Neutrophil (primary cell): ENCODE results near the gene RAI1.
"Not testable (repeated sequence)": the region's sequence is repeated elsewhere in the genome, so short reads cannot be mapped to it uniquely, and the experiment has no call there.

Source experiments
- H3K27ac ChIP-seq: fragments of 200-600 bp; sonication (generic); 2 replicates; pipeline ENCODE4 v1.5.1; 2016; ENCODE audit warnings: mild to moderate bottlenecking, moderate library complexity
- H3K27me3 ChIP-seq: fragments of 200-600 bp; sonication (generic); 2 replicates; pipeline ENCODE4 v1.6.0; 2016; ENCODE audit warnings: mild to moderate bottlenecking
- H3K36me3 ChIP-seq: fragments of 200-600 bp; sonication (generic); 2 replicates; pipeline ENCODE4 v1.5.1; 2017
- H3K4me1 ChIP-seq, 2 experiments: fragments of 200-600 bp in 1 of 2; sonication (generic) in 1 of 2; 1 replicate in 1 of 2; 2 replicates in 1 of 2; pipeline versions ENCODE4 v1.5.1 to v1.6.1; 2013 to 2016; ENCODE audit warnings: low read depth in 1 of 2, low read length in 1 of 2, mild to moderate bottlenecking in 1 of 2, moderate library complexity in 1 of 2; ENCODE audit not compliant: control insufficient read depth in 1 of 2, insufficient read depth in 1 of 2
- H3K4me3 ChIP-seq, 2 experiments: fragments of 200-600 bp in 1 of 2; sonication (generic) in 1 of 2; 1 replicate in 1 of 2; 2 replicates in 1 of 2; pipeline ENCODE4 v1.5.1; 2013 to 2016; ENCODE audit warnings: low read depth in 1 of 2, low read length in 1 of 2, mild to moderate bottlenecking in 1 of 2, moderate library complexity in 1 of 2
- H3K9me3 ChIP-seq: fragments of 200-600 bp; sonication (generic); 2 replicates; pipeline ENCODE4 v1.5.1; 2016
- TF ChIP-seq, protein P1 (sequence below): fragments of 200-600 bp; sonication (generic); IDR thresholded peaks from 2 replicates; pipeline ENCODE4 v1.5.1; 2016; ENCODE audit warnings: antibody characterized with exemption

RAI1 gene

DNA sequence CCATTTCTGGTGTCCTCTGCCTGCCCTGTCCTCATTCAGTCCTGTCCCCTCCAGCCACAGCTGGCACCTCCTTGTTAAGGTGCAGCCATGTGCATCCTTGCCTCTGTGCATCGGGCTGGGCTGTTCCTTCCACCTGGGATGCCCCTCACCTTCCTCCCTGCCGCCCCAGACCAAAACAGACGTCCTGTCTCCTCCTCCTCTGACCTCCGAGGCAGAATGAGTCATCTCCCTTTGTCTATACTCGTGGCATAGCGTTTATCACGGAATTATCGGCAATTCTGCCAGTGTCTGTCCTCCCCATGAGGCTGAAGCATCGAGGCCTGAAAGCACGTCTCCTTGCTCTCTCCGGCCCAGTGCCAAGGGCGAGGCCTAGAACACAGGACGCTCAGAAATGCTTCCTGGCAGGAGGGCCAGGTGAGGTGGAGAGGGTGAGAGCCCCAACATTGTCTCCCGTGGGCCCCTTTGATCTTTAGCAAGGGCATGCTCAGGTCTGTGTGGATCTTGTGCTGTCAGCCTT is 4.6 kb downstream of the RAI1 start:
- Histone ChIP-seq H3K27me3 (peaks cover 6% of the 10 kb centered on the region), H3K9me3 (no peaks in the 10 kb centered on the region), H3K4me1 (peaks cover 8 to 12% of the 10 kb centered on the region in 2 experiments), H3K4me3 (no peak overlapping the region), H3K27ac (no peak overlapping the region), H3K36me3 (no peaks in the 10 kb centered on the region)
- TF ChIP-seq, protein P1, sequence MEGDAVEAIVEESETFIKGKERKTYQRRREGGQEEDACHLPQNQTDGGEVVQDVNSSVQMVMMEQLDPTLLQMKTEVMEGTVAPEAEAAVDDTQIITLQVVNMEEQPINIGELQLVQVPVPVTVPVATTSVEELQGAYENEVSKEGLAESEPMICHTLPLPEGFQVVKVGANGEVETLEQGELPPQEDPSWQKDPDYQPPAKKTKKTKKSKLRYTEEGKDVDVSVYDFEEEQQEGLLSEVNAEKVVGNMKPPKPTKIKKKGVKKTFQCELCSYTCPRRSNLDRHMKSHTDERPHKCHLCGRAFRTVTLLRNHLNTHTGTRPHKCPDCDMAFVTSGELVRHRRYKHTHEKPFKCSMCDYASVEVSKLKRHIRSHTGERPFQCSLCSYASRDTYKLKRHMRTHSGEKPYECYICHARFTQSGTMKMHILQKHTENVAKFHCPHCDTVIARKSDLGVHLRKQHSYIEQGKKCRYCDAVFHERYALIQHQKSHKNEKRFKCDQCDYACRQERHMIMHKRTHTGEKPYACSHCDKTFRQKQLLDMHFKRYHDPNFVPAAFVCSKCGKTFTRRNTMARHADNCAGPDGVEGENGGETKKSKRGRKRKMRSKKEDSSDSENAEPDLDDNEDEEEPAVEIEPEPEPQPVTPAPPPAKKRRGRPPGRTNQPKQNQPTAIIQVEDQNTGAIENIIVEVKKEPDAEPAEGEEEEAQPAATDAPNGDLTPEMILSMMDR, result no peak

DNA sequence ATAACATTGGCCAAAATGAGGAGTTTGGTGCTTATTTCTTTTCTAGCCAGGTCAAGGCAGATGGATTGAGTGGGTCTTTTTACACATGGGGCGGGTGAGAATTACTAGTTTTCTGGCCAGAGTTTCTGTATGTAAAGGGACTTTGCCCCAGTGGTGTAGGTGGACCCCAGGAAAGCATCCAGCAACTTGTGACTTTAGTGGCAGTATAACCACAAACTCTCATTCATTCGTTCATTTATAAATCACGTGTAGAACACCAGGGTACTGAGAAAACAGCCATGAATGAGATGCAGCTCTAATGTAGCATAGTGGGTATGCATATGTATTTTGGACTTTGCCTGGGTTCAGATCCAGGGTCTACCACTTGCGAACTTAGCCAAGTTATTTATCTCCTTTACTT is 8.1 kb downstream of the RAI1 start:
- Histone ChIP-seq H3K9me3 (no peaks in the 10 kb centered on the region), H3K27me3 (peaks cover 6% of the 10 kb centered on the region), H3K27ac (no peak overlapping the region), H3K36me3 (no peaks in the 10 kb centered on the region), H3K4me3 (no peak overlapping the region), H3K4me1 (peaks cover 10 to 11% of the 10 kb centered on the region in 2 experiments)
- TF ChIP-seq, protein P1, result no peak

DNA sequence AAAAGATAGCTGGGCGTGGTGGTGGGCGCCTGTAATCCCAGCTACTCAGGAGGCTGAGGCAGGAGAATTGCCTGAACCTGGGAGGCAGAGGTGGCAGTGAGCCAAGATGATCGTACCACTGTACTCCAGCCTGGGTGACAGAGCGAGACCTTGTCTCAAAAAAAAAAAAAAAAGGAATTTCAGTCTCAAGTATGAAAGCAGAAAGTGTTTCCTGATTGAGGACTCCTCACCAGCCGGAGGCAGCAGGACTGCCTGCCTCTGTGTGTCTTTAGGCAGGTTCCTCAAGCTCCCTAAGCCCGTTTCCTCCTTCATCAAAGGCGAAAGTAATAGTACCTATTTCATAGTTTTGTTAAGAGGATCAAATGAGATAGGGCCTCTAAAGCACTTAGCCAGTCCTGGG is 9.0 kb downstream of the RAI1 start:
- not testable (repeated sequence) for H3K9me3 ChIP-seq, H3K4me3 ChIP-seq, H3K36me3 ChIP-seq, H3K27me3 ChIP-seq, H3K27ac ChIP-seq
- H3K4me1 ChIP-seq, result peaks cover 11 to 14% of the 10 kb centered on the region in 2 experiments

GRCh38 chr17:17691468-17692263 is 10.4 kb downstream of the RAI1 start:
- Histone ChIP-seq H3K4me3 (no peak overlapping the region), H3K27me3 (no peaks in the 10 kb centered on the region), H3K27ac (no peak overlapping the region), H3K9me3 (no peaks in the 10 kb centered on the region), H3K36me3 (no peaks in the 10 kb centered on the region), H3K4me1 (peaks cover 16 to 21% of the 10 kb centered on the region in 2 experiments)
- TF ChIP-seq, protein P1, result no peak

DNA sequence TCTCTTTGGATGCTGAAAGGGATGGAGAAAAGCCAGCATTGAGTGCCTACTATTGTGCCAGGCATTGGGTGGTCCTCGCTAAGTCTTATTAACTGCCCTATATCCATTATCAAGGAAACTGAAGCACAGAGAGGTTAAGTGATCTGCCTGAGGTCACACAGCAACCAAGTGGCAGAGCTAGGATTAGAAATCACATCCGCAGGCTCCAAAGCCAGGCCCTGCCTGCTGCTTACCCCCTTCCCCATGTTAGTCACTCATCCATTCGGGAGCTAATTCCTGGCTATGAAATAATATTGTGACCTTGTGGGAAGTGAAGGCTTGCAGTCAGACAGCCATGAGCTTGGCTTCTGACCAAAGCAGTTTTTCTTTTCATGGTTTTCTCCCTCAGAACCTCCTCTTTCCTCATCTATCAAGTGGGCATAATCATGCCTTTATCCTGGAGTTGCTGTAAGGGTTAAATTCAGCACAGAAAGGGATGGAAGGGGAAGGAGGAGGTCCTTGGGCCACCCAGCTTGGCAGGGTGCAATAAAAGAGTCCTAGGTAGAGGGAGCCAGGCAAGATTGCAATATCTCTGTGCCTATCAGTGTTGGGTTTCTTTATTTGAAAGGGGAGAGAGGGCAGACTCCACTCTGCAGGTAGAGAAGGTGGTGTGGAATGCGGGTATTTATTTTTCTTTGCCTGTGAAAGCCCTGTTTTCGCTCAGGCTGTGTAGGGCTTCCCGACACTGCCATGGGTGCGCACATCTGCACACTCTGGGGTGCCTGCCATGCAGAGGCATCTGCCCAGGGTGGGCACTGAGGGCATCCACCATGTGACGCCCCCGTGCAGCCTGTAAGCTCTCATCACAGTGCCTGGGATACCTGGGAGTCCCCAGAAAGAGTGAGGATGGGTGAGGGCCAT is 11.3 kb downstream of the RAI1 start:
- TF ChIP-seq, protein P1, result no peak
- Histone ChIP-seq H3K9me3 (no peaks in the 10 kb centered on the region), H3K4me3 (no peak overlapping the region), H3K27ac (peak overlapping the region; percentile 84), H3K27me3 (no peaks in the 10 kb centered on the region), H3K36me3 (no peaks in the 10 kb centered on the region), H3K4me1 (peaks cover 16 to 21% of the 10 kb centered on the region in 2 experiments)
